GM18505 (cell line): Measurements from ENCODE around the gene ALKBH6.
"Not testable (repeated sequence)": the region's sequence is repeated elsewhere in the genome, so short reads cannot be mapped to it uniquely, and the experiment has no call there.

Source experiments
- ATAC-seq: cut with Tn5 transposase; IDR thresholded peaks from one replicate; pipeline ENCODE4 v1.9.1; 2021; ENCODE audit not compliant: unreplicated experiment
- POLR2A ChIP-seq: IDR thresholded peaks from 4 replicates; pipeline ENCODE4 v1.6.1; 2011; ENCODE audit warnings: borderline replicate concordance; ENCODE audit not compliant: insufficient read depth, insufficient read length; ENCODE audit errors: extremely low read depth

ALKBH6 gene

DNA sequence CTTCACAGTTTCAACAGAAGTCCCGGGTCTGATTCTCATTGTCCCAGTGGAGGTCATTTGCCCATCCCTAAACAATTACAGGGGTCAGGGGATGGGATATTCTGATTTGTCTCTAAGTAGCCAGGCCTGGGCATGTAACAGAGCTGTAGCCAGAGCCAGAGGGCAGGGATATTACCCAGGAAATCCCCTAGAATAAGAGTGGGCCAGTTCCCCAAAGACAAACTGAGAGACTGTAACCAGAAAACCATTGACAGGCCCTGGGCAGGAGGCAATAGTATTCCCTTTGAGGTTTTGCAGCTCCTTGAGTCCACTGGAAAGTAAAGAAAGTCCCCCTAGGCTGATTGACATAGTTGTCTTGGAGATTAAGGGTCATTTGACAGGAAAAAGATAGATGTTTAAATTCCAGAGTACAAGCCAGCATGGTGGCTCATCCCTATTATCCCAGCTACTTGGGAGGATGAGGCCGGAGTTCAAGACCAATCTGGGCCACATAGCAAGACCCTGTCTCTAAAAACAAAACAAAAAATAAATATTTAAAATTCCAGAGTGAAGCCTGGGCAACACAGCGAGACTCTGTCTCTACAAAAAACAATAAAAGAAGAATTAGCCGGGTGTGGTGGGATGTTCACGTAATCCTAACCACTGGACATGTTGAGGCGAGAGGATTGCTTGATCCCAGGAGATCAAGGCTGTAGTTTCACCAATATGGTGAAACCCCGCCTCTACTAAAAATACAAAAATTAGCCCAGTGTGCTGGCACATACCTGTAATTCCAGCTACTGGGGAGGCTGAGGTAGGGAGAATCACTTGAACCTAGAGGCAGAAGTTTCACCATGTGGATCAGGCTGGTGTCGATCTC lies 20.9 kb downstream of the ALKBH6 start:
- no peak for ATAC-seq
- TF ChIP-seq POLR2A: no peak

DNA sequence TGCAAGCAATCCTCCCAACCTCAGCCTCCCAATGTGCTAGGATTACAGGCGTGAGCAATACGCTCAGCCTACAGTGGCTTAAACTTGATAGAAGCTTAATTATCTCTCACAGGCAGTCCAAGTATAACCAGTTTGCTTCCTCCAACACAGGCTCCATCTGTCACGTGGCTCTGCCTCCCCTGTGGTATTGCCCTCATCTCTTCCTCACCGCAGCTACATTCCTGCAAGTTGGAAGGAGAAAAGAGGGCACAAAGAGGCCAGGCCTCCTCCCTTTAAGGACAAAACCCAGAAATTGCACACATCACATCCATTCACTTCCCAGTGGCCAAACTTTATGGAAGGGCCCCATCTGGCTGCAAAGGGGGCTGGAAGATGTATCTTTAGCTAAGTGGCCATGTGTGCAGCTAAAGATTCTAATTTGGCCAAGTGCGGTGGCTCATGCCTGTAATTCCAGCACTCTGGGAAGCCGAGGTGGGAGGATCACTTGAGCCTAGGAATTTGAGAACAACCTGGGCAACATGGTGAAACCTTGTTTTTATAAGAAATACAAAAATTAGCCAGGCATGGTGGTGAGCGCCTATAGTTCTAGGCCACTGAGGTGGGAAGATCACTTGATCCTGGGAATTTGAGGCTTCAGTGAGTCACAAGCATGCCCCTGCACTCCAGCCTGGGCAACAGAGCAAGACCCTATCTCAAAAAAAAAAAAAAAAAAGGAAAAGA lies 22.1 kb downstream of the ALKBH6 start:
- no peak for ATAC-seq
- no peak for TF ChIP-seq POLR2A

DNA sequence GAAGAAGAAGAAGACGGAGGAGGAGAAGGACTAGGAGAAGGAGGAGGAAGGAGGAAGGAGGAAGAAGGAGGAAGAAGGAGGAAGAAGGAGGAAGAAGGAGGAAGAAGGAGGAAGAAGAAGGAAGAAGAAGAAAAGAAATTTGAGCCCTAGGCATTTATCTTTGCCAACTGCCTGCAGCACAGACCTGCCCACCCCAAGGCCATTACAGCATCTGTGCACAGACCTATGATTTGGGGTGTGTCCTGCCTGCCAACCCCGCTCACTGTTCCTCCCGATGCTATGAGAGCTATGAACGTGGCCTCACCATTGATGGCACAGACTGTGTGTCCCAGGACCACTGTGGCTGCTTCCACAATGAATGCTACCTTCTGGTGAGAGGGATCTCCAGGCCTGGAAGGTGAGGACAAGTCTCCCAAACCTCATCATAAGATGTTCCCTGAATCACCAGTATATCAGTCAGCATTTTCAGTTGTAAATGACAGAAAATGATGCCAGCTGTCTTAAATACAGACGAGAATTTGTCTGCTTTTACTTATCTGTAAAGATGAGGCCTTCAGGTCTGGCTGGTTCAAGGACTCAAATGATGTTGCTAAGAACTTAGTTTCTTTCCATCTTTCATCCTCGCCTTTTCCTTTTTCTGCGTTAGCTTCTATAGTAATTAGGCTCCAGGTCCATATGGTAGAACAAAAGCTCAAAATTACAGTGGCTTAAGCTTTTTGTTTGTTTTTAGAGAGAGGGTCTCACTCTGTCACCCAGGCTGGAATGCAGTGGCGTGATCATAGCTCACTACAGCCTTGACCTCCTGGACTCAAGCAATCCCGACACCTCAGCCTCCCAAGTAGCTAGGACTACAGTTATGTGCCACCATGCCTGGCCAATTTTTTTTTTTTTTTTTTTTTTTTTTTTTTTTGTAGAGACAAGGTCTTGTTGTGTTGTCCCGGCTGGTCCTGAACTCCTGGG lies 23.0 kb downstream of the ALKBH6 start:
- no peak for ATAC-seq
- no peak for TF ChIP-seq POLR2A

DNA sequence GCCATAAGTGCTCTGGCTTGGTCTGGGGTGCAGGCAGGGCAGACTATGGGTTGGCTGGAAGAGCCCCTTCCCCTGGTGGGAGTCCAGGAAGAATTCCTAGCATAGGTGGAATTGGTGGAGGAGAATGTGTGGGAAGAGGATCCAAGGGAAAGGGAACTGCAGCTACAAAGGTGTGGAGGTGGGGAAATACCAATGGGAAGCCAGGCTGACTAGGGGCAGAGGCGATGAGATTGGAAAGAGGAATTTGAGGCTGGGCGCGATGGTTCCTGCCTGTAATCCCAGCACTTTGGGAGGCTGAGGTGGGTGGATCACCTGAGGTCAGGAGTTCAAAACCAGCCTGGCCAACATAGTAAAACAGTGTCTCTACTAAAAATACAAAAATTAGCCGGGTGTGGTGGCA lies 23.9 kb downstream of the ALKBH6 start:
- ATAC-seq: no peak
- no peak for TF ChIP-seq POLR2A

DNA sequence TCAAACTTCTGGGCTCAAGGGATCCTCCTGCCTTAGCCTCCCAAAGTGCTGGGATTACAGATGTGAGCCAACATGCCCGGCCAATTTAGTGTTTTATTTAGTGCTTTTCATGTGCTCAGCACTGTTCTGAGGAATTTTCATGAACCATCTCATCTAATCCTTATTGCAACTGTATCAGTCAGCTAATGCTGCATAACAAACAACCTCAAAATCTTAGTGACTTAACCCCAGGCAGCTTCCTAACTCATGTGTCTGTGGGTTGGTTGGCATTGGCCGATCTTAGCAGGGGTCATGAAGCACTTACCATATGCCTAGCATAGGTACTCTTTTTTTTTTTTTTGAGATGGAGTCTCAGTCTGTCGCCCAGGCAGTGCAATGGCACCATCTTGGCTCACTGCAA lies 25.2 kb downstream of the ALKBH6 start:
- no peak for ATAC-seq
- no peak for TF ChIP-seq POLR2A

DNA sequence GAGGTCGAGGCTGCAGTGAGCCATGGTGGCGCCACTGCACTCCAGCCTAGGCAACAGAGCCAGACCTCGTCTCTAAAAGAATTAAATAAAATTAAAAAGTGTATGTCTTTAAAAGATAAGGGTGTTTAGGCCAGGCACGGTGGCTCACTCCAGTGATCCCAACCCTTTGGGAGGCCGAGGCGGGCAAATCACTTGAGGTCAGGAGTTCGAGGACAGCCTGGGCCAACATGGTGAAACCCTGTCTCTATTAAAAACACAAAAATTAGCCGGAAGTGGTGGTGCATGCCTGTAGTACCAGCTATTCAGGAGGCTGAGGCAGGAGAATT lies 26.5 kb downstream of the ALKBH6 start:
- ATAC-seq: no peak
- no peak for TF ChIP-seq POLR2A

DNA sequence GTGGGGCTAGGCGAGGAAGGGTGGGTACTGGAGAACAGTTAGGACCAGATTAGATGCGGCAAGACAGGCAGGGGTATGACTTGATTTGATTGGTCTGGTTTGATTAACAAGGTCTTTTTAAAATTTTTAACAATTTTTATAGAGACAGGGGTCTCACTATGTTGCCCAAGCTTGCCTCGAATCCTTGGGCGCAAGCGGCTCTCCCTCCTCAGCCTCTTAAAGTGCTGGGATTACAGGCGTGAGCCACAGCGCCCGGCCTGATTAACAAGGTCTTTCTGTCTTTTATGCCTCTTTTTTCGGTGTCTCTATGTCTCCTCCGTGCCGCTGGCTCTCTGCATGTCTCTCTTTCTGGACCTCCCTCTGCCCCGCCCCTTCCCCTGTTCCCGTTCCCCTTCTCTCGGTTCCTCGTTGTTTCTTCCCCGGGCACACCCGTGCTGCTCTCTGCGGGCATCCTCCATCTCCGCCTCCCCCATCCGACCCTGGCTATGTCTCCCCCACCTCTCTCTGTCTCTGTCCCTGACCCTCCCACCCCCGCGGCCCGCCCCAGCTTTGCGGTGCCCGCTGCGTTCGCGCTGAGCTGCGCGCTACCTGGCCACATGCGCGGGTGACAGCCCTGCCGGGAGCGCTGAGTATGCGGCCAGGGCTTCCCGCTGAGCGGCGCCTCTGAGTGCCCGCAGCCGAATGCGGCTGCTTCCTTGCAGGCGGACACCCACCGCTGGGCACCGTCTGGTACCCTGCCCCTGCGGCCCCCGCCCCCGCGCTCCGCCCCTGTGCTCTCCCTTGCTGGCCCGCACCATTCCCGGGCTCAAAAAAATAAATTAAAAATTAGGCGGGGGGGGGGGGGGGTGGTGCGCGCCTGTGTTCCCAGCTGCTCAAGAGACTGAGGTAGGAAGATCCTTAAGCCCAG lies 27.1 kb downstream of the ALKBH6 start:
- TF ChIP-seq POLR2A: no peak
- ATAC-seq: no peak

DNA sequence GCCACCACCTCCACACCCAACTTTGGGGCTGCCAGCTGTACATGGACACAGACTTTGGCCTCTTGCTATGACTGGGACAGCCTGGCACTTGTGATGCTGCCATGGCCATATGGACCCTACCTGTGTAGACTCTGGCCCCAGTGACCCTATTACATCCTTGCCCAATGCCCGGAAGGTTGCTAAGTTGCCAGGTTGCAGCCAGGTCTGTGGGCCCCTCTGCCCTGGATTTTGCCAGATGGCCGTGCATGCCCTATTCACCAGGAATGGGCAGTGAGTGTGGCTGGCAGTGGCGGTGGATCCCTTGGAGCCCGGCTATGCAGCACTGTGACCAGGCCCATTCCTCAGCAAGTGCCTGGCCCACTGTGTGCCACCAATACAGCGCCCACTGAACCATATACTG lies 27.9 kb downstream of the ALKBH6 start:
- no peak for TF ChIP-seq POLR2A

DNA sequence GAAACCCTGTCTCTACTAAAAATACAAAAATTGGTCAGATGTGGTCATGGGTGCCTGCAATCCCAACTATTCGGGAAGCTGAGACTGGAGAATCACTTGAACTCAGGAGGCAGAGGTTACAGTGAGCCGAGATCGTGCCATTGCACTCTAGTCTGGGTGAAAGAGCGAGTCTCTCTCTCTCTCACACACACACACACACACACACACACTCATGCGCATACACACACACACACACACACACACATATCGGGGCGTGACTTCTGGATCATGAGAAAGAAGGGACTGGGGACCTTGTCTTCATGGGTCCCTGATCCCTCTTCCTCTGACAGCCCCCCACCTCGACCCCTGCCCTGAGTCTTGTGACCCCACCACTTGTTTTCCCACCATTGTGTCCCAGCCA lies 30.8 kb downstream of the ALKBH6 start:
- no peak for ATAC-seq
- no peak for TF ChIP-seq POLR2A

More for the DNA sequence above, 27.9 kb downstream of the ALKBH6 start:
- ATAC-seq: no peak

DNA sequence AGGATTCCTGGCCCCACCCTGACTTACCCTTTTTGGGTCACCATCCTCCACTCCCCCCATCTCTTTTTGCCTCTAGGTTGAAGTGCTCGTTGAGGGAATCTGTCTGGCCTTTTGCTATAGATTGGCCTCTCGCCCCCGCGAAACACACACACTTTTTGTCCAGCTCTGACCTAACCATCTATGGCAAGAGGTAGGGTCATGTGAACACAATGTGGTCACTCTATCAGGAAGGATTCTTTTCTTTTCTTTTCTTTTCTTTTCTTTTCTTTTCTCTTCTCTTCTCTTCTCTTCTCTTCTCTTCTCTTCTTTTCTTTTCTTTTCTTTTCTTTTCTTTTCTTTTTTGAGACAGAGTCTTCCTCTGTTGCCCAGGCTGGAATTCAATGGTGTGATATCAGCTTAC lies 33.0 kb downstream of the ALKBH6 start:
- ATAC-seq: not testable (repeated sequence)

DNA sequence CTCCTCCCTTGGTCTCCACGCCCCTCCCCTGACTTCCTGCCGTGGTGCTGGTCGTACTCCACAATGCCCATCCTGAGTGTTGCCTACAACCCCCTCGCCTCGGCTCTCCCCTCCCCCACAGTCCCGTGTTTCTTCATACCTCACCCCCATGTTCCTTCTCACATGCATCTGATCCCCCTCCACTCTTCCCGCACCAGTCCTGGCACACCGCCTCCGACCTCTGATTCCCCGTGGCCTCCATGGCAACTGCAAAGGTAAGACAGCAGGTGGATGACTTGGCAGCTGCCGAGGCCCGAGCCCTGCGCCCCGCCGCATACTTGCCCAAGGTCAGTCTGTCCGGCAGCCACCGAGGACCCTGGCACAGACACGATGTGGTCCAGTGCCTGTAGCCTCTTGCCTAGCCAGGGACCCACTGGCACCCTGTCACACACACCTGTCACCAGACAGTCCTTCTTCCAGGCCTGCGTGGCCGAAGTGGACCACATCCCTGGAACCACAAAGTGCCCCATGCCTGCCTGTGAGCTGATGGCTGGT lies 35.1 kb downstream of the ALKBH6 start:
- ATAC-seq: no peak
- no peak for TF ChIP-seq POLR2A

DNA sequence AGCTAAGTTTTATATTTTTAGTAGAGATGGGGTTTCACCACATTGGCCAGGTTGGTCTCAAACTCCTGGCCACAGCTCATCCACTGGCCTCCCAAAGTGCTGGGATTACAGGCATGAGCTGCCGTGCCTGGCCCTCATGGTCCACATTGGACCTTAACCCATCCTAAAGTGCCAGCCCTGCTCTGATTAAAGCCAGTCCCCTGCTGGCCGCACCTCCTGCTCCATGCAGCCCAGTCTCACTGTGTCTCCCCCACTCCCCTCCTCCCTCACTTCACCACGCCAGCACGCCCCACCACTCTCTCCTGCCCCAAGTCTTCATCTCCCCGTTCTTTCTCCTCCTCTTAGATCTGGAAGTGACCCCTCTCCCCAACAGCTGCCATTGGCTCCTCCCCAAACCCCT lies 35.7 kb downstream of the ALKBH6 start:
- no peak for ATAC-seq
- TF ChIP-seq POLR2A: no peak
